H1 (cell line): ENCODE results near the gene UBE2E2. TPM values are rescaled to one million over a fixed set of nuclear protein-coding genes. Genes with fewer than 3 reads are reported as not detected.

ENCODE experiments used
- TAF1 ChIP-seq: IDR thresholded peaks from 2 replicates; pipeline ENCODE4 v1.6.1; 2011; ENCODE audit warnings: mild to moderate bottlenecking, low read depth, low read length
- polyA plus RNA-seq, 7 experiments: library from polyadenylated mRNA; depleted of rRNA in 3 of 7; stranded (reverse) in 5 of 7; unstranded in 2 of 7; fragments of >200 nt in 5 of 7; fragments of 200-250 nt in 2 of 7; gene quantifications; 1 replicate in 5 of 7; 2 replicates in 1 of 7; 4 replicates in 1 of 7; pipeline versions ENCODE4 v1.2.1 to v1.2.3, GENCODE V29; 2011 to 2013; ENCODE audit warnings: missing spikeins in 2 of 7, mixed read lengths in 2 of 7
- total RNA-seq: library from RNA; stranded (reverse); fragmentation: NEBNext Ultra II Directional; extraction: Animal tissue kit (Norgen Biotek cat#: 25700); gene quantifications from 2 replicates; pipeline ENCODE4 v1.2.1, GENCODE V29; 2021

UBE2E2 gene
- total and polyA plus RNA-seq, 2 of the 8 experiments (the other 6 are each of a cell fraction or from before 2014, with no cell fraction given), result 57.6 to 70.6 TPM

DNA sequence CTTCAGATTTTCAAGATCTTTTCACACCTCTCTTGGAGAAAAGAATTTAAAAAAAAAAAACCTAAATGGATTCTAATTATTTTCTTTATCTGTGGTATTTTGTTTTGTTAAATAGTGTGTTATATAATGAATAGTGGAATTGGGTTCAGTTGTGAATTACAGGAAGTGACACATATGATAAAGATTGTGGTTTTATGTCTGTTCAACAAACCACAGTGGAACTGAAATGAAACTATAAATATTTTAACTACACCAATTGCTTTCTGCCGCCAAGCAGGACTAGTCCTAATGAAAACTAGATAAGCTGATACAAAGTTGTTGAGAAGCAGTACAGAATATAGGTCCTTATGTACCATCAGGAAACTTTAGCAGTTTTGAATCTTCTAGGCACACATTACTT lies 121.6 kb downstream of the UBE2E2 start (continued):
- no peak for TF ChIP-seq TAF1
